Adipocyte (in vitro differentiated cells): ENCODE data around the gene NFS1.
A peak's percentile ranks its signal among the peaks of the same experiment; 100 is the strongest.
"Not testable (repeated sequence)": the region's sequence is repeated elsewhere in the genome, so short reads cannot be mapped to it uniquely, and the experiment has no call there.

Experiments
- DNase-seq: peaks from one replicate; pipeline ENCODE4 v3.0.0-alpha.2; 2015; ENCODE audit warnings: low read depth
- H3K27me3 ChIP-seq: replicated peaks from 2 replicates; pipeline ENCODE4 v1.7.0; 2013; ENCODE audit warnings: mild to moderate bottlenecking, low read length, moderate library complexity; ENCODE audit not compliant: control insufficient read depth, insufficient read depth
- H3K36me3 ChIP-seq: 2 replicates; pipeline ENCODE4 v1.7.0; 2013; ENCODE audit warnings: low read length, mild to moderate bottlenecking, moderate library complexity; ENCODE audit not compliant: control insufficient read depth, insufficient read depth, severe bottlenecking
- H3K4me1 ChIP-seq: 2 replicates; pipeline ENCODE4 v1.7.0; 2013; ENCODE audit warnings: mild to moderate bottlenecking, low read length, moderate library complexity; ENCODE audit not compliant: control insufficient read depth, insufficient read depth
- H3K4me3 ChIP-seq: 2 replicates; pipeline ENCODE4 v1.7.0; 2013; ENCODE audit warnings: mild to moderate bottlenecking, low read length, moderate library complexity
- H3K9ac ChIP-seq: 2 replicates; pipeline ENCODE4 v1.7.0; 2013; ENCODE audit warnings: mild to moderate bottlenecking, low read length, moderate library complexity
- H3K9me3 ChIP-seq: 2 replicates; pipeline ENCODE4 v1.7.0; 2013; ENCODE audit warnings: mild to moderate bottlenecking, low read length, moderate library complexity; ENCODE audit not compliant: control insufficient read depth

The NFS1 gene

DNA sequence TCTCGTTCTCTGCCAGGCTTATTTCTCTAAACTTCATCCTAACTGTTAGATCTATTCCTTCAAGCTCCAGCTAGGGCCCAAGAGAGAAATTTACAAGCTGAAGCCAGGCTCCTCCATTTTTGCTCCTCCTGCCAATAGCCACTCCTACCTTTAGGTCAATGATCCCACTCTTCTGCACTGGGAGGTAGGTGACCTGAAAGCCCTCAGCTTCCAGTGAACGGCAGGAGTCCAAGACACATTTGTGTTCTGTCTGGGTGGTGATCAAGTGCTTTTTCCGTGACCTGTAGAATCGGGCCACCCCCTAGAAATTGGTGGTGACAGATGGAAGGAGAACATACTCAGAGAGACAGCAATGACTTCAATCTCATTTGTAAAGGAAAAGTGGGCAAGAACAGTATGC, 8.9 kb downstream of the NFS1 start:
- Histone ChIP-seq H3K27me3 (no peaks in the 10 kb centered on the region), H3K9ac (no peak overlapping the region), H3K36me3 (peaks cover 59% of the 10 kb centered on the region), H3K4me1 (no peaks in the 10 kb centered on the region), H3K9me3 (no peaks in the 10 kb centered on the region), H3K4me3 (no peak overlapping the region)
- DNase-seq: no peak

DNA sequence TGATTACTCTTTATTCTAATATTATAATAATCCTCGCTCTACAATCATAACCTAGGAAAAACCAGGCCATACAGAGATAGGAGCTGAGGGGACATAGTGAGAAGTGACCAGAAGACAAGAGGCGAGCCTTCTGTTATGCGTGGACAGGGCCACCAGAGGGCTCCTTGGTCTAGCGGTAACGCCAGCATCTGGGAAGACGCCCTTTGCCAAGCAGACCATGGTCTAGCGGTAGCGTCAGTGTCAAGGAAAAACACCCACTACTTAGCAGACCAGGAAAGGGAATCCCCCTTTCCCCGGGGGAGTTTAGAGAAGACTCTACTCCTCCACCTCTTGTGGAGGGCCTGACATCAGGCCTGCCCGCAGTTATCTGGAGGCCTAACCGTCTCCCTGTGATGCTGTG, 12.3 kb downstream of the NFS1 start:
- not testable (repeated sequence) for H3K9ac ChIP-seq, H3K4me3 ChIP-seq, DNase-seq, H3K4me1 ChIP-seq, H3K27me3 ChIP-seq, H3K9me3 ChIP-seq
- peaks cover 42% of the 10 kb centered on the region for H3K36me3 ChIP-seq

DNA sequence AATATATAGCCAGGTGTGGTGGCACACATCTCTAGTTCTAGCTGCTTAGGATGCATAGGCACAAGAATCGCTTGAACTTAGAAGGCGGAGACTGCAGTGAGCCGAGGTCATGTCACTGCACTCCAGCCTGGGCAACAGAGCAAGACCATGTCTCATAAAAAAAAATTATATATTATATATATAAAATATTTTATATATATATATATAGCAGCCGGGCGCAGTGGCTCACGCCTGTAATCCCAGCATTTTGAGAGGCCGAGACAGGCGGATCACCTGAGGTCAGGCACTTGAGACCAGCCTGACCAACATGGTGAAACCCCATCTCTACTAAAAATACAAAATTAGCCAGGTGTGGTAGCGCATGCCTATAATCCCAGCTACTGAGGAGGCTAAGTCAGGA, 13.8 kb downstream of the NFS1 start:
- H3K36me3 ChIP-seq: peaks cover 36% of the 10 kb centered on the region
- H3K9me3 ChIP-seq, H3K4me3 ChIP-seq, H3K4me1 ChIP-seq, DNase-seq, H3K27me3 ChIP-seq, H3K9ac ChIP-seq: not testable (repeated sequence)

DNA sequence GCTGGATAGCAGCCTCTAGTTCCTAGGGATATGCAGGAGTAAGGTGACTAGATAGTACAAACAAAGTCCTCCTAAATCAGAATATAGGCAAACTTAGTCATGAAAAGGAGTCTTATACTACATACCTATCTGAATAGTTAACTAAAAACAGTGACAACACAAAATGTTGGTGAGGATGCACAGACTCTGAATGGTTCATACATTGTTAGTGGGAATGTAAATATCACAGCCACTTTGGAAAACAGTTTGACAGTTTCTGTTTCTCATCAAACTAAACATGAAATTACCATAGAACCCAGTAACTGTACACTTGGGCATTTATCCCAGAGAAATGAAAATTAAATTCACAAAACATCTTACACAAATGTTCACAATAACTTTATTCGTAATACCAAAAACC, 17.2 kb downstream of the NFS1 start:
- no peak for DNase-seq
- Histone ChIP-seq H3K36me3 (peaks cover 20% of the 10 kb centered on the region), H3K27me3 (no peaks in the 10 kb centered on the region), H3K4me1 (no peaks in the 10 kb centered on the region), H3K9ac (no peak overlapping the region), H3K4me3 (no peak overlapping the region), H3K9me3 (no peaks in the 10 kb centered on the region)

DNA sequence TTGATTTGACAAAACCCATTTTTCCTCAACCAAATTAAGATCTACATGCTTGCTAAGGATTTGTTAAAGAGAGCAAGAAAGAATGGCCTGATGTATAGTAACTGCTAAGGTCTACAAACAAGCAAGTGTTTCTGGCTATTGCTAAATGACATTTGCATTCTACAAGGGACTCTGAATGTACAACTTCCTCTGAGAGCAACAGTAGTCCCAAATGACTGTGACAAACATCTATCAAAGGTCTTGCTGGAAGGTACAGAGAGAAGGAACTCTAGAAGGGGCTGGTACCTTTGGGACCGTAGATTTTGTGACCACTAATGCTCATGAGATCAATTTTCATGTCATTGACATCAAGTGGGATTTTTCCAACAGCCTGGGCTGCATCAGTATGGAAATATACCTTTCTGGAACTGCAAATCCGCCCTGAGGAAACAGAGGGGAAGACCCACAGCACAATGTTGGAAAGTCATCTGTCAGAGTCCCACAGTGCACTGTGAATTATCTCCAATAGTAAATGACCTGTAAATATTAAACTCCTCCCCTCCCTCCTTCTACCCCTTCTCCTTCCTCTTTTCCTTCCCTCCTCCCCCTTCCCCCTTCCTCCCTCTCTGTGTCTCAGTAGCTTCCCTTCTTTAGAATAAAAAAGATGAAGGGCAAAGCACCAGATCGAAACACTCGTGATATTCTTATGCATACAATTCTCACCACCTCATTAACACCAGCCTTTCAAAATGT, 18.5 kb downstream of the NFS1 start:
- Histone ChIP-seq H3K4me1 (no peaks in the 10 kb centered on the region), H3K4me3 (no peak overlapping the region), H3K27me3 (no peaks in the 10 kb centered on the region), H3K9me3 (no peaks in the 10 kb centered on the region), H3K36me3 (peaks cover 19% of the 10 kb centered on the region), H3K9ac (no peak overlapping the region)
- DNase-seq: no peak

DNA sequence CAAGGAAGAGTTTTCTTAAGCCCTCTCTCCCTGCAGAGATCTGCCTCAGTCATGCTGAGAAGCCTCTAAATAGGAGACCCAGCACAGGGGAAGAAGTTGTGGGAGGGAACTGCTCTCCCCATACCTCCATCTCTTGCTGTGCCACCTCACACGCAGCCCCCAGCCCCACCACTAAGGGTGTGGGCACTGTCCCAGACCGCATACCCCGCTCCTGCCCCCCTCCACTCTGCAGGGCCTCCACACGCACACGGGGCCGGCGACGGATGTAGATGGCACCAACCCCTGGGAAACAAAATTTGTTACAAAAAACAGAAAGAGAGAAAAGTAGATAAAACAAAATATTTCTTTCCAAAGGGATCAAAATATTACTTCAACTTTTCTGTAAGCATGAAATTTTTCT, 24.2 kb downstream of the NFS1 start:
- Histone ChIP-seq H3K9ac (no peak overlapping the region), H3K4me1 (no peaks in the 10 kb centered on the region), H3K36me3 (peaks cover 56% of the 10 kb centered on the region), H3K27me3 (no peaks in the 10 kb centered on the region), H3K4me3 (no peak overlapping the region), H3K9me3 (no peaks in the 10 kb centered on the region)
- no peak for DNase-seq

DNA sequence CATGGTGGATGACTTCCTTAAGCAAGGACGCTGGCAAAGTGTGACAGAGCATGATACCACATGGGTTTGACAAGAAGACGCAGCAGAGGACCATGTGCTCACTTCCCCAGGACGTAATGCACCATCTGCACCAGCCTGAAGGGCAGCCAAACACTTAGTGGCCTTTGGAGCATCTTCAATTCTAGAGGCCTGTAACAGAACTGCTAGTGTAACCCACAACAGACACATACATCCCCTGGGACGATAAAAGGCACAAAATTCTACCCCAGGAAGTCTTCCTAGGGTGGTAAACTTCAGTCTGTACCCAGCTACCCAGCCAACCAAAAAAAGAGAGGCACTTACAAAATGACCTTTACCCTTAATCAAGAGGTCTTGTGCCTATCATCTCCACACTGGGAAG, 25.3 kb downstream of the NFS1 start:
- H3K27me3 ChIP-seq: no peaks in the 10 kb centered on the region
- H3K9ac ChIP-seq: no peak overlapping the region
- peaks cover 66% of the 10 kb centered on the region for H3K36me3 ChIP-seq
- no peaks in the 10 kb centered on the region for H3K9me3 ChIP-seq
- H3K4me1 ChIP-seq: no peaks in the 10 kb centered on the region
- no peak overlapping the region for H3K4me3 ChIP-seq
- no peak for DNase-seq

DNA sequence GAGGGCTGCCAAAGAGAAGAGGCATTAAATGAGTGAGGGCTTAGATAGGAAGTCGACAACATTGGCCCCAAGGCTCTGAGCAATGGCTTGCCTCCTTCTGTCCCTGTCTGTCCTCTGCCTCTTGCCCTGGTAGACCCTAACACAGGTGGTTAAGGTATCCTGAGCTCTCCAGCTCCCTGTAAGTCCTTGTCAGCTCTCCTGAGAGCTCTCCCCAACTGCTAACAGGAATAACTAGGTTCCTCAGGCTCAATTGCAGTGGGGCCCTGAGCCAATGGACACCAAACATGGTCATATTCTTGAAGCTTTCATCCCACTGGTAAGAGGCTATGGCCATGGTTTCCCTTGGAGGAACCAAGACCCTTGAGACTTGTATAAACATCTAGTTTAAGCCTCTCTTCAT, 29.5 kb downstream of the NFS1 start:
- no peaks in the 10 kb centered on the region for H3K9me3 ChIP-seq
- no peak overlapping the region for H3K4me3 ChIP-seq
- H3K27me3 ChIP-seq: no peaks in the 10 kb centered on the region
- no peaks in the 10 kb centered on the region for H3K4me1 ChIP-seq
- DNase-seq: no peak
- H3K9ac ChIP-seq: no peak overlapping the region
- H3K36me3 ChIP-seq: peaks cover 64% of the 10 kb centered on the region

DNA sequence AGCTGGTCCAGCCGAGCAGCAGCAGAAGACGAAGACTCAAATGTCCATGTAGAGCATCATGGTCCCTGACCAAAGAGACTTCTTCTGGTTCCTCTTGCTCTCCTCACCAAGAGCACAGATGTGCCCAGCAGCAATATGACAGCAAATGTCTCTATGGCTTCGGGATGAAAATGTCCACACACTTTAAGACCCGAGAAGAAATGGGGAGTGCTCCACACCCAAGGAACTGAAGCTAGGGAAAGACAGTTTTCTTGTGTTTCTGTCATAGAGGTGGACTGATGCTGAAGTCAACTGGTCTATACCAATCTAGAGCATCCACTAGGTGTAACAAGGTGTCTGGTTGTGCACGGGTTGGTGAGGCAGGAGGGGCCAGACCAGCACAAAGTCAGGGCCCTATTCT, 29.9 kb downstream of the NFS1 start:
- peaks cover 60% of the 10 kb centered on the region for H3K36me3 ChIP-seq
- no peak for DNase-seq
- H3K9ac ChIP-seq: no peak overlapping the region
- H3K4me3 ChIP-seq: no peak overlapping the region
- no peaks in the 10 kb centered on the region for H3K9me3 ChIP-seq
- no peaks in the 10 kb centered on the region for H3K27me3 ChIP-seq
- no peaks in the 10 kb centered on the region for H3K4me1 ChIP-seq

DNA sequence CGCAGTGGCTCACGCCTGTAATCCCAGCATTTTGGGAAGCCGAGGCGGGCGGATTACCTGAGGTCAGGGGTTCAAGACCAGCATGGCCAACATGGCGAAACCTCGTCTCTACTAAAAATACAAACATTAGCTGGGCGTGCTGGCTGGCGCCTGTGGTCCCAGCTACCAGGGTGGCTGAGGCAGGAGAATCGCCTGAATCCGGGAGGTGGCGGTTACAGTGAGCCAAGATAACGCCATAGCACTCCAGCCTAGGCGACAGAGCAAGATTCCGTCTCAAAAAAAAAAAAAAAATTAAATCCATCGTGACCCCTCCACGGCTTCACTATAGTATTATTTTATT, 33.2 kb downstream of the NFS1 start:
- DNase-seq: no peak
- no peaks in the 10 kb centered on the region for H3K27me3 ChIP-seq
- H3K9ac ChIP-seq: no peak overlapping the region
- H3K9me3 ChIP-seq: no peaks in the 10 kb centered on the region
- H3K4me3 ChIP-seq: no peak overlapping the region
- H3K4me1 ChIP-seq: peaks cover 25% of the 10 kb centered on the region
- peaks cover 30% of the 10 kb centered on the region for H3K36me3 ChIP-seq

DNA sequence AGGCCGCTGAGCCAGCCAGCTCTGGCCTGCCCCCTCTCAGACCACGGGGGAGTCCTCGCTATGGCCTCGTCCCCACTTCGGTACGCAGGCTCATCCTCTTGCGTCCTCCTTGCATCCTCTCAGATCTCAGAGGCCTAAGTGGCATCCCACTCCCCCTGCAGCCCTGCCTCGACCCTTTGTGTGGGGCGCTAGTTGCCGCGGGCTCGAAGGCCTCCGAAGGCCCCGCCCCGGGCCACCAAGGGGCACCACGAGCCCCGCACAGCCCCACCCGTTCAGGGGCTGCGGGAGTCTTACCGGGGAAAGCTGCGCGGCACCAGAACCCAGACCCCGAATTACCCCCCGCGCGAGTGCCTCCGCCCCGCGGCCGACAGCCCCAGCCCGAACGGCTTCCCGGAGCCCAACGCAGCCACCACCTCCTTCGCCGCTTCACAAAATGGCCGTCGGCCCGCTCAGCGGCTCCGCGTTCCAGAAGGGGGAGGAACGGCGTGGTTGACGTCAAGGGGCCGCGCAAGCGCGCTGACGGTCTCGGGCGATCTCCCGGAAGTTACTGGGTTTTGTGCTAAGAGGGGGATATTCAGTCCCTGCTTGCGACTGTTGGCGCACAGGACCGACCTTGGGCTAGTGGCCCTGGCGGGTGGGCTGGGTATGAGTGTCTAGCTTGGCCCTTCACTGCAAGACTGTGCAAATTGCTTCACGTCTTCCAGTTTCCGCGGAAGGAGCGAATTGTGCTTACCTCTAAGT, 34.5 kb downstream of the NFS1 start, which contains the start of the genes CPNE1 and RBM12:
Gene CPNE1 (minus strand): TSS at position 435 of the 741 bp plus-strand sequence. CDS start 31,977 bp downstream, outside the sequence.
Gene RBM12 (minus strand): TSS at position 435 of the 741 bp plus-strand sequence. CDS start 9,578 bp downstream, outside the sequence.
- peak; percentile 97 for DNase-seq
- Histone ChIP-seq H3K36me3 (peaks cover 17% of the 10 kb centered on the region), H3K4me1 (peaks cover 30% of the 10 kb centered on the region), H3K9ac (peak within 1 kb of the TSS; percentile 98), H3K27me3 (no peaks in the 10 kb centered on the region), H3K9me3 (no peaks in the 10 kb centered on the region), H3K4me3 (peak within 1 kb of the TSS; percentile 96)
